B cell (primary cell): ENCODE measurements around the gene PLD3. TPM values are rescaled to one million over a fixed set of nuclear protein-coding genes. Genes with fewer than 3 reads are reported as not detected.

Experiments
- ATAC-seq: fragments of 200-7000 bp; cut with Tn5 transposase; one replicate; pipeline ENCODE4 v1.10.0; 2021; ENCODE audit warnings: low read depth, mild to moderate bottlenecking, moderate number of reproducible peaks, moderate library complexity
- CTCF ChIA-PET: fragments of 350-600 bp; sonication (Branson Sonifier 250); formaldehyde crosslinking; loops from one replicate; lab custom pipeline; 2021; ENCODE audit warnings: antibody characterized with exemption, inconsistent platforms; lab: Charles Lee
- POLR2A ChIA-PET: fragments of 350-600 bp; sonication (Branson Sonifier 250); formaldehyde crosslinking; loops from one replicate; lab custom pipeline; 2021; ENCODE audit warnings: antibody characterized with exemption; lab: Charles Lee
- DNase-seq: peaks from one replicate; pipeline ENCODE4 v3.0.0; 2013
- H2AFZ ChIP-seq: 2 replicates; pipeline ENCODE4 v1.6.1; 2012; ENCODE audit warnings: mild to moderate bottlenecking, low read depth, low read length; ENCODE audit not compliant: insufficient read depth, poor library complexity, severe bottlenecking
- H3K27ac ChIP-seq, 2 donors: 1 replicate in 1 of 2; 2 replicates in 1 of 2; pipeline ENCODE4 v1.5.1; 2012 to 2013; ENCODE audit warnings: low read length in 2 of 2, mild to moderate bottlenecking in 2 of 2, moderate library complexity in 1 of 2
- H3K27me3 ChIP-seq, 4 experiments: fragments of 200-600 bp in 1 of 4; sonication (generic) in 1 of 4; replicated peaks in 1 of 4; 1 replicate in 2 of 4; 2 replicates in 2 of 4; pipeline versions ENCODE4 v1.6.1 to v1.7.0; 2013 to 2016; ENCODE audit warnings: low read length in 3 of 4, mild to moderate bottlenecking in 2 of 4, mixed read lengths in 1 of 4, moderate library complexity in 1 of 4; ENCODE audit not compliant: insufficient read depth in 4 of 4, control insufficient read depth in 3 of 4; ENCODE audit errors: control extremely low read depth in 1 of 4
- H3K36me3 ChIP-seq, 2 experiments: replicated peaks in 1 of 2; 1 replicate in 1 of 2; 2 replicates in 1 of 2; pipeline versions ENCODE4 v1.6.1 to v1.7.1; 2013; ENCODE audit warnings: low read length in 1 of 2; ENCODE audit not compliant: insufficient read depth in 2 of 2, control insufficient read depth in 1 of 2; ENCODE audit errors: control extremely low read depth in 1 of 2, extremely low read depth in 1 of 2
- H3K4me1 ChIP-seq, 2 donors: fragments of 200-600 bp in 1 of 2; sonication (generic) in 1 of 2; 1 replicate in 1 of 2; 2 replicates in 1 of 2; pipeline versions ENCODE4 v1.5.1 to v1.6.1; 2013 to 2017; ENCODE audit warnings: low read length in 2 of 2; ENCODE audit not compliant: control insufficient read depth in 2 of 2, insufficient read depth in 2 of 2
- H3K4me2 ChIP-seq: replicated peaks from 2 replicates; pipeline ENCODE3; 2012; ENCODE audit warnings: mild to moderate bottlenecking, low read depth, low read length; ENCODE audit not compliant: poor library complexity, severe bottlenecking
- H3K4me3 ChIP-seq, 5 experiments: fragments of 200-600 bp in 1 of 5; sonication (generic) in 1 of 5; 1 replicate in 3 of 5; 2 replicates in 2 of 5; pipeline versions ENCODE4 v1.5.1 to v1.7.0; 2011 to 2016; ENCODE audit warnings: low read length in 4 of 5, mild to moderate bottlenecking in 4 of 5, low read depth in 2 of 5, control low read depth in 1 of 5, moderate library complexity in 1 of 5; ENCODE audit not compliant: insufficient read depth in 1 of 5; ENCODE audit errors: control extremely low read depth in 1 of 5, extremely low read depth in 1 of 5
- H3K79me2 ChIP-seq: fragments of 200-600 bp; sonication (generic); one replicate; pipeline ENCODE4 v1.6.0; 2016; ENCODE audit warnings: low read length; ENCODE audit not compliant: control insufficient read depth, insufficient read depth
- H3K9ac ChIP-seq: fragments of 200-600 bp; sonication (generic); 2 replicates; pipeline ENCODE4 v1.6.1; 2017; ENCODE audit warnings: mild to moderate bottlenecking, low read length, moderate library complexity
- H3K9me3 ChIP-seq, 3 donors: one replicate each; pipeline versions ENCODE4 v1.6.1 to v1.7.1; 2013; ENCODE audit warnings: low read length in 2 of 3; ENCODE audit not compliant: control insufficient read depth in 2 of 3, insufficient read depth in 1 of 3; ENCODE audit errors: control extremely low read depth in 1 of 3
- H4K20me1 ChIP-seq: 2 replicates; pipeline ENCODE4 v1.6.0; 2012; ENCODE audit warnings: mild to moderate bottlenecking, low read length; ENCODE audit not compliant: insufficient read depth, control insufficient read depth, poor library complexity, severe bottlenecking
- H3K27ac Mint-ChIP-seq: one replicate; pipeline ENCODE4 v1.8.0; 2021; ENCODE audit warnings: mixed read lengths
- H3K27me3 Mint-ChIP-seq: one replicate; pipeline ENCODE4 v1.8.0; 2021; ENCODE audit warnings: mixed read lengths
- H3K4me1 Mint-ChIP-seq: one replicate; pipeline ENCODE4 v1.8.0; 2021; ENCODE audit warnings: mixed read lengths
- H3K4me3 Mint-ChIP-seq: one replicate; pipeline ENCODE4 v1.8.0; 2021; ENCODE audit warnings: mixed read lengths
- H3K9me3 Mint-ChIP-seq: one replicate; pipeline ENCODE4 v1.8.0; 2022; ENCODE audit warnings: mixed read lengths; ENCODE audit not compliant: insufficient read depth
- CTCF ChIP-seq: fragments of 200-600 bp; IDR thresholded peaks from one replicate; pipeline ENCODE4 v1.8.0; 2022; ENCODE audit warnings: antibody characterized with exemption, mild to moderate bottlenecking
- EZH2 ChIP-seq: IDR thresholded peaks from 2 replicates; pipeline ENCODE4 v1.6.1; 2012; ENCODE audit warnings: borderline replicate concordance, low read depth, mild to moderate bottlenecking, moderate library complexity, low read length; ENCODE audit not compliant: insufficient read depth, poor library complexity, severe bottlenecking
- WGBS: methylation state at CpG from one replicate; pipeline ENCODE4 v1.1.5; 2013; ENCODE audit warnings: missing lambda C conversion rate; ENCODE audit not compliant: insufficient coverage; 5-methylcytosine and 5-hydroxymethylcytosine counted together
- intact Hi-C: fragments of 100-400 bp; cut with micrococcal nuclease; formaldehyde crosslinking; loops from one replicate; pipeline ENCODE4 v1.10.0; 2022
- polyA plus RNA-seq: library from polyadenylated mRNA; depleted of rRNA; stranded (reverse); fragments of >200 nt; gene quantifications from 2 replicates; pipeline ENCODE4 v1.2.3, GENCODE V29; 2012
- total RNA-seq, 2 donors: library from RNA; stranded (reverse); fragments of 120-200 nt in 1 of 2; gene quantifications; 1 replicate in 1 of 2; 2 replicates in 1 of 2; pipeline versions ENCODE4 v1.2.3 to v1.2.4, GENCODE V29; 2013 to 2022

PLD3 gene
- total and polyA plus RNA-seq, 2 donors (not counting 1 experiment from before 2014, with no cell fraction given), result 61.7 to 153 TPM

GRCh38 chr19:40374084-40374483 is 25.6 kb downstream of the PLD3 start:
- H3K4me3 Mint-ChIP-seq, result no peak overlapping the region
- DNase-seq (no peak), ATAC-seq (no peak)
- Histone ChIP-seq H3K4me3 (no peak overlapping the region), H3K9ac (no peak overlapping the region), H3K36me3 (peaks cover 0 to 19% of the 10 kb centered on the region in 2 experiments), H3K27ac (no peak overlapping the region), H3K27me3 (no peaks in the 10 kb centered on the region), H3K9me3 (no peaks in the 10 kb centered on the region), H3K79me2 (no peaks in the 10 kb centered on the region), H2AFZ (no peak overlapping the region), H3K4me1 (no peaks in the 10 kb centered on the region), H3K4me2 (no peak overlapping the region), H4K20me1 (no peaks in the 10 kb centered on the region)
- no peaks in the 10 kb centered on the region for H3K27me3 Mint-ChIP-seq
- no peaks in the 10 kb centered on the region for H3K4me1 Mint-ChIP-seq
- H3K27ac Mint-ChIP-seq, result no peak overlapping the region
- CTCF ChIA-PET, result interaction anchor here (0.7 kb wide), 1 partner anchor 47 kb away, joined by 3 read pairs; no protein-coding TSS in a partner anchor
- intact Hi-C loops, result no loop called here
- 98% methylated on average over 7 of the region's 7 CpGs for WGBS
- H3K9me3 Mint-ChIP-seq, result no peaks in the 10 kb centered on the region
- POLR2A ChIA-PET, result no interaction called here
- TF ChIP-seq CTCF (no peak), EZH2 (no peak)

GRCh38 chr19:40376286-40376862 is 27.9 kb downstream of the PLD3 start:
- Histone ChIP-seq H3K79me2 (no peaks in the 10 kb centered on the region), H3K27ac (no peak overlapping the region), H3K9me3 (no peaks in the 10 kb centered on the region), H3K4me1 (no peaks in the 10 kb centered on the region), H3K36me3 (peaks cover 0 to 12% of the 10 kb centered on the region in 2 experiments), H3K27me3 (no peaks in the 10 kb centered on the region), H2AFZ (no peak overlapping the region), H3K4me3 (no peak overlapping the region), H3K9ac (no peak overlapping the region), H4K20me1 (no peaks in the 10 kb centered on the region), H3K4me2 (no peak overlapping the region)
- no peak for ATAC-seq
- ChIA-PET POLR2A (no interaction called here), CTCF (no interaction called here)
- H3K9me3 Mint-ChIP-seq, result no peaks in the 10 kb centered on the region
- no peaks in the 10 kb centered on the region for H3K27me3 Mint-ChIP-seq
- intact Hi-C loops, result no loop called here
- no peak for TF ChIP-seq EZH2
- TF ChIP-seq CTCF, result no peak
- H3K27ac Mint-ChIP-seq, result no peak overlapping the region
- H3K4me3 Mint-ChIP-seq, result no peak overlapping the region
- H3K4me1 Mint-ChIP-seq, result no peaks in the 10 kb centered on the region
- 97% methylated on average over 14 of the region's 17 CpGs for WGBS
- no peak for DNase-seq
